HG02798 (cell line): ENCODE data around the gene MBOAT2.
A peak's percentile ranks its signal among the peaks of the same experiment; 100 is the strongest.
"Not testable (repeated sequence)": the region's sequence is repeated elsewhere in the genome, so short reads cannot be mapped to it uniquely, and the experiment has no call there.

ENCODE experiments used
- ATAC-seq: cut with Tn5 transposase; IDR thresholded peaks from one replicate; pipeline ENCODE4 v1.9.1; 2021; ENCODE audit warnings: mild to moderate bottlenecking; ENCODE audit not compliant: unreplicated experiment, poor library complexity

Gene MBOAT2

DNA sequence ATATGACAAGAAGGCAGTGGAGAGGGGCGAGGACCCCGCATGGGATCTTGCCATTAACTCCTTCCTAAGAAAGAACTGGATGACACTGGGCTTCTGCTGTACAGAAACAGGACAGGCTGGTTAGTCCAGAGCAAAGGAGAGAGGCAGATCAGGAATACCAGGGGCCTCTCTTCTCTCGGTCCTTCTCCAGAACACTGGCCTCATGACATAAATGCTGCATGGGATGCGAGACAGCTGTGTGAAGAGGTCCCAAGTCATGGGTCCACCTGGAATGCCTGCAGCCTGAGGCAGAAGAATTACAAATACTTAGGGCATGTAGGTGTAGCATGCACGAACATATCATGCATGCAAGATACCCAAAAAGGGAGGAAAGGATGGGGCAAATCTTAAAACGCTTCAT, 9.1 kb downstream of the MBOAT2 start:
- ATAC-seq: no peak

DNA sequence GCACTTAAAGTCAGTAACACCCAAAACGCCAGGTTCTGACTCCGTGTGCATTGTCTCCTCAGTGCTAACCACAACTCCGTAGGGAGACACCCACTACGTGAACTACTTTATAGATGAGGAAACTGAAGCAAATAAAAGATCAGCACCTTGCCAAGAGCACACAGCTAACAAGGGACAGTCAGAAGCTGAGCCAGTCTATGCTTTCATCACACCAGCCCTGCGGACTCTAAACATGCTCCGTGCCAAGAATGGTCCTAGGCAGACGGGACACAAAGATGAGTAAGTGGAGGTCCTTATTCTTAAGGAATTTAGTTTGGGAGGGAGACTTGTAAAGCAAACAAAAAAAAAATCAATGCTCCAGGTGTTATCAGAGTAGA, 9.6 kb downstream of the MBOAT2 start:
- no peak for ATAC-seq

DNA sequence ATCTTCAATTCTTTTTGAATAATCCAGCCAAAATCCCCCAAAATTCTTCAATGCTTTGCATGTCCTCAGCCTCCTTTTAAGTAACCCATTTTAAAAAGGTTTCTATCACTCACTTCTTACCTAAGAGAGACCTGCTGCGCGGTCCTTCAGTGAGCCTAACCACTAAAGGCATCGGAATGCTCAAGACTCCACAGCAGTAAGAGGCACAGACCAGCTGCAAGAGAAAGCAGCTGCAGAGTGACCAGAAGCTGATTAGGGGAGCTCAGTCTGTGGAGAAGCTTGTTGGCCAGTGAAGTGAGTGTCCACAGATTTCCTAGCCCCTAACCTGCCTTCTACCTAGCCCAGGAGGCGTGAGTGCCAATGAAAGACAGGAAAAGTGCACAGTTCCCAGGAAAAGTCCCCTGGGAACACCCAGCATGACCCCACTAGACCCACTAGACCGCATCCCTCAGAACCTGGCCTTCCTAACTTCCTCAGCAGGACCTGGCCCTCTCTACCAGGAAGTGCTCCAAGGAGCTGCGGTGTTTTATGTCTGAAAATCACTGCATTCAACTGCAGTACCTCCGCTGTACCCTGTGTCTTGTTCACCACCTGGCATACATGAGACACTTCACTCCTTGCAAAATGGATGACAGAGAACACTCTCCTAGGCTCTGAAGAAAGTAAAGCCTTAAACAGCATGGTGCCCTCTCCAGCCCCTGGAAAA, 10.1 kb downstream of the MBOAT2 start:
- no peak for ATAC-seq

DNA sequence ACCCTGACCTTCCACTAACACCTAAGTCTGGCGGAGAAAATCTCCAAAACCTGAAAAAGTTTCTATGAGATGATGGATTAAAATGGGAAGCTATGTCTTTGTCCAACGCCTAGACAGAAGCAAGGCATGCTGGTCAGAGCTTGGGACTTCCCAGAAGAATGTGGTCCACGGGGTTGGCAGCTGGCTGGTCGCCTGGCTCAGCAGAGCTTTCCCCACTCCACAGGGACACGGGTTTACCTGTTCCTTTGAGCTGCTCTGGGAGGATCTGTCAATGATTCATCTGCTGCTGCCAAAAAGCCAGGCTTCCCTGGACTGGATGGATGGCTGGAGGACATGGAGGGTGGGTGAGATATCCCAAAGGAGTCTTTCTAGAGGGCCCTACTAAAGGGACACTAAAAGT, 10.8 kb downstream of the MBOAT2 start:
- no peak for ATAC-seq

DNA sequence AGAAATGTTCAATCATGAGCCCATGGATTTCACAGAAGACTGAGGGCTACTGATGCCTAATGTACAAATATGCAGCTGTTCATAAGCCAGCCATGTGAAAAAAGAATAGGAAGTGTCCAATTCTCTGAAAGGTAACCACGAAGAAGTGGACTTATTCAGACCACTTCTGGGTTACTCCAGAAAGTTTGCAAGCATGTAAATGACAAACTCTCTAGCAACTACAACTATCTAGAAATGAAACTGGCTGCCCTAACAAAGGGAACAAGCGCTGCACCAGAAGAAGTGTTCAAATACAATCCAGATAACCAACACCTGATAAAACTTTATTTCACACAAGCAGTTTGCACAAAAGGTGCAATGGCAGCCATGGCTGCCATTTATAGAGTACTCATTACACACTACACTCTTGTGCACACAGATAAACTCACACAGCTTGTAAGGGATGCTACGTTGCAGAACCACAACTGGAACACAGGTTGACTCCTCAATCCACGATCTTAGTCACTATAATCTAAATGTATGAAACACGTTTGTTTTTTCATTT, 13.9 kb downstream of the MBOAT2 start:
- no peak for ATAC-seq

DNA sequence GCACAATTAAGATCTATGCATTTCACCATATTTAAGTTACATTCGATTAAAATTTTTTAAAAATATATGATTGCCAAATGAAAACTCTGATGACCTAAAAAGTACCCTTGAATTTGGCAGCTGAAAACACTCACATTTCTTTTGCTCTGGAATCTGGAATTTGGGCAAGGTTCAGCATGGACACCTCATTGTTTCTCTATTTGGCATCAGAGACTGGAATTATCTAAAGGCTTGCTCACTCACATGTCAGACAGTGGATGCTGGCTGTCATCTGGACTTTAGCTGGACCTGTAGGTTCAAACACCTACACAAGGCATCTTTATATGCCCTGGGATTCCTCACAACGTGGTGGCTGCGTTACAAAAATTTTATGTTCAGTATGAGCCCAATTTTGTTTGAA, 16.1 kb downstream of the MBOAT2 start:
- ATAC-seq: no peak

DNA sequence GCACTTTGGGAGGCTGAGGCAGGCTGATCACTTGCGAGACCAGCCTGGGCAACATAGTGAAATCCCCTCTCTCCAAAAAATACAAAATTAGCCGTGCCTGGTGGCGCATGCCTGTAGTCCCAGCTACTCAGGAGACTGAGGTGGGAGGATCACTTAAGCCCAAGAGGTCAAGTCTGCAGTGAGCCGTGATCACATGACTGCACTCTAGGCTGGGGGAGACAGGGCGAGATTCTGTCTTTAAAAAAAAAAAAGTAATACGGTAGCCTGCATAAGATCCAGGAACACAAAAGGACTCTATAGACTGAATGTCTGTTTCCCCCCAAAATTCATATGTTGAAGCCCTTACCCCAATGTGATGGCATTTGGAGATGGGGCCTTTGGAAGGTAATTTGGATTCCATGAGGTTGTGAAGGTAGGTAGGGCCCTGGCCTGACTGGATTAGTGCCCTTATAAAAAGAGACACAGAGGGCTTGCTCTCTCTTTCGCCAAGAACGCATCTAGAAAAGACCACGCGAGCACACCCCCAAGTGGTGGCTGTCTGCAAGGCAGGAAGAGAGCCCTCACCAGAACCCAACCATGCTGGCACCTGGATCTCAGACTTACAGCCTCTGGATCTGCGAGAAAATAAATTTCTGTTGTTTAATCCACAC, 17.0 kb downstream of the MBOAT2 start:
- peak; percentile 60 for ATAC-seq

DNA sequence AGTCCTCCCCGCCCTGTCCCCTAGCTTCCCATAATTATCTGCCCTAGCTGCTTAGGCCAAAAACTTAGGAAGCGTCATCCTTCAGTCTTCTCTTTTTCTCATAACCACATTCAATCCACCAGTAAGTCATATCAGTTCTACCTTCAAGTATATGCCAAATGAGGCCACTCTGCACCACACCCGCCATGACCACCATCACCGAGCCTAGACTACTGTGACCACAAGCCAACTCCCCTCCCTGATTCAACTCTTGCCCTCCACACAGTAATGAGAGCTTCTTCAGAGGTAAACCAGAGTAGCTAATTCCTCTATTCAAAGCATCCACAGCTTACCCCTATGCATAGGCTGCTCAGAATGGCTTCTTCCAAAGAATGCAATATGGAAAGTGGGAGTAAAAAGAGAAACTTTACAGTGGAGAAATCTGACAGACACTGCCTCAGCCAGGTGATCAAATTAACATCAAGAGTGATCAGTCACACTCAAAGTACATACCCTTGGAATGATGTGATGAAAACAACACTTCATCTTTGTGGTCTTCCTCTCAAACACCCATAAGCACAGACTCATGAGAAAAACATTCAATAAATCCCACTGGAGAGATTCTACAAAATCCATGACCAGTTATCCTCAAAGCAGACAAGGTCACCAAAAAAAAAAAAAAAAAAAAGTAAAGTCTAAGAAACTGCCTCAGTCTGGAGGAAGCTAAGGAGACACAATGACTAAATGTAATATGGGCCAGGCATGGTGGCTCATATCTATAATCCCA, 17.7 kb downstream of the MBOAT2 start:
- ATAC-seq: no peak

DNA sequence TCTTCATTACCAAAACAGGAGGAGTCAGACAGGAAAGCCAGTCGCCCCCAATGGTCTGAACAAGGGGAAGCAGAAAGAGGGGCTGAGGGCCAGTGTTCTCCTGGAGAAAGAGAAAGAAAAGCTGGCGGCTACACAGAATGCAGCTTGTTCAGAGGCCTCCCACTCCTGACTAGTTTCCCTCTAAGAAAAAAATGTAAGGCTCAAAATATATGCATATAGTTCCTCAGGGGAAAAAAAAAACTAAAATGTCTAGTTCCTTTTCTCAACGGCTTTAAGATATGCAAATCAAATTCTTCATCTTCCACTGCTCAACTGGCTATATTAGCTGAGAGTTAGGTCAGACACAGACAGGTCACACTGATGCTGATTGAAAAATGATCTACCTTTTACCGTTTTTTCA, 18.6 kb downstream of the MBOAT2 start:
- ATAC-seq: no peak

DNA sequence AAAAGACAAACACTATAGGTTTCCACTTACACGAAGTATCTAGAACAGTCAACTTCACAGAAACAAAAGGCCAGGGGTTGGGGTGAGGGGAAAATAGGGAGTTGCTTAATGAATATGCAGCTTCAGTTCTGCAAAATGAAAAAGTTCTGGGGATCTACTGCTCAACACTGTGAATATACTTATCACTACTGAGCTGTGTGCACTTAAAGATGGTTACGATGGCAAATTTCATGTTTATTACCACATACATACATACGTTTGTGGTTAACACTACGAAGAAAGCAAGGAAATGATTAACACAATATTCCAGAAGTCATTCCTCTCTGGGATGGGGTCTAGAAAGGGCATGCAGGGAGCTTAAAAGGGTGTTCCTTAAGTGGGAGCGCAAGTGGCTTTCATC, 19.3 kb downstream of the MBOAT2 start:
- ATAC-seq: no peak

DNA sequence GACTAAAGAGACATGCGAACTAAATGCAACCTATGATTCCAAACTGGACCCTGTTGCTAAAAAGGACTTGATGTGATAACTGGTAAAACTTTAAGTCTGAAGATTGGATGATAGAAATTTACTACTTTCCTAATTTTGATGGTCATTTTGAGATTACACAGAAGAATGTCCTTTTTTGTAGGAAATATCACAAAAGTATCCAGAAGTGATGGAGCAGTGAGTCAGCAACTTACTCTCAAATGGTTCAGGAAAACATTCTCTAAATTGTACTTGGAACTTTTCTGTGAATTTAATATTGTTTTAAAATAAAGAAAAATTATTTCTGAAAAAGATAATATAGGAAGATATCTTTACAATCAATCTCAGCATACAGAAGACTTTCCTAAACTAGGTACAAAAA, 19.9 kb downstream of the MBOAT2 start:
- no peak for ATAC-seq

DNA sequence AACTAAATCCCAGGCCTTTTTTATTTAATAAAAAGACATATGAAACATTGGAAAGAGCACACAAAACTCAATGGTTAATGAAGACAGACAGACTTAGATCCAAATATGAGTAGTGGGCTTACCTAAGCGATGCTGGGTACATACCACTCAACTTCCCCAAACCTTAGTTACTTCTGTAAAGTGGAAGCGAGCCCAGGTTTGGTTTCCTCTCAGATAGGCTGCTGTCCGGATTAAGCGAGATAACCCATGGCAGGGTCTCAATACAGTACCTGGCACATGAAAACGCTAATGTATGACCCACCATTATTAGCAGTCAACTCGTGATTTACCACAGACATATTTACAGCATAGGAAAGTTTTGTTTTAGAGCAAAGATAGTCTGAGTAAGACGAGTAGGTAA, 21.6 kb downstream of the MBOAT2 start:
- no peak for ATAC-seq

DNA sequence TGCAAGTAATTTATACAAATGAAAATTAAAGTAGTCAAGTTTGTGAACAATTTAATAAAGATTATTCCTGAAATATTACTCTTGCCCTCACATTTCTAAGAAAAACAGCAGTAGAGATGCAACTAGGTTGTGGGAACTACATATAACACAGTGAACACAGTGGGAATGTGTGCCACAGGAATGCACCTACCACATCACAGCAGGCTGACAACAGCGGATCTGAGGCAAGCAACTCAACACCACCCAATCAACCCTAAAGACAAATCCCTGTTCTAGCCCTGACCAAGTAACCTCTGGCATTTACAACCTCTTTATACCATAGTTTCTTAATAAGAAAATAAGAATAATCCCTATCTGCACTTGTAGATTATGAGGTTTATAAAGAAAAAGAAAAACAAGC, 23.4 kb downstream of the MBOAT2 start:
- ATAC-seq: no peak

DNA sequence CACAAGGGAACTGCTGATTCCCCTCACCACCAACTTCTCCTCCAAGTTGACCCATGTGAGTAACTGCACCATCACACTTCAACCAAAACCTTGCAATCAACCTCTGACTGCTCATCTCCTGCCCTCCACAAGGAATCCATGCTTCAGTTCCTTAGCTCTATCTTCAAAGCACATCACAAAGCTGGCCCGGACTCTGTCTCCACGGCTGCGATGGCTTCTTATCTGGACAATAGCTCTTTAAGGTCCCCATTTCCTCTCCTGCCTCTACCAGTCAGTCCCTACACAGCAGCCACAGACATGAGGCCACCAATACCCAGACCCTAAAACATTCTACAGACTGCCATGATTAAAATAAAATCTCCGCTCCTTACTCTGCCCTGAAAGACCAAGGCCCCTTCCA, 25.7 kb downstream of the MBOAT2 start:
- ATAC-seq: no peak

DNA sequence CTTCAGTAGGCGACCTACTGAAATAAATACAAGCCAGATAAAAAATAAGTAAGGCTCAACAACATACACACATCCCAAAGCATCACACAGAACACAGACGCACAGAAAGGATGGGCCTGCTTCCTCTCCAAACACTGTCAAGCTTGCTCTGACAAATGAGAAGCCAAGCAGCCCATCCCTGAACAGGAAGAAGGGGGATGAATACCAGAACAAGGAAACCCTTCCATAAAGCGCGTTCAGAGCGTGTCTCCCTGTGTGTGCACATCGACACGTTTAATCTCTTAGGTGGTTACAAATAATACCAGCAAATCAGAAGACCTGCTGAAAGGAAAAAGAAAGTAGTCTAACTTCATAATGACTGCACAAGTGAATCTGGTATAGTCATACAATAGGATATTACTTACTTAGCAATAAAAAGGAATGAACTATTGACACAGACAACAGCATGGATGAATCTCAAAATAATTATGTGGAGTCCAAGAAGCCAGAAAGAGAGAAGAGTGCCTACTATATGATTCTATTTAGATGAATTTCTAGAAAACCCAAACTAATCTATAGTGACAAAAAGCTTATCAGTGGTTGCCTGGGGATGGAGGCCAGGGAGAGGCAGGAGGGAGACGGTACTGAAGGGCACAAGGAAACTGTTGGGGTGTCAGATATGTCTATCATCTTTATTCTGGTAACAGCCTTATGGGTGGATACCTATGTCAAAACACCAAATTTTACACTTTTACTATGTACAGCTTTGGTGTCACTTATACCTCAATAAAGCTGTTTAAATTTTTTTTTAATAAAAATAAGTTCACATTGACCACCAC, 26.8 kb downstream of the MBOAT2 start:
- ATAC-seq: no peak

DNA sequence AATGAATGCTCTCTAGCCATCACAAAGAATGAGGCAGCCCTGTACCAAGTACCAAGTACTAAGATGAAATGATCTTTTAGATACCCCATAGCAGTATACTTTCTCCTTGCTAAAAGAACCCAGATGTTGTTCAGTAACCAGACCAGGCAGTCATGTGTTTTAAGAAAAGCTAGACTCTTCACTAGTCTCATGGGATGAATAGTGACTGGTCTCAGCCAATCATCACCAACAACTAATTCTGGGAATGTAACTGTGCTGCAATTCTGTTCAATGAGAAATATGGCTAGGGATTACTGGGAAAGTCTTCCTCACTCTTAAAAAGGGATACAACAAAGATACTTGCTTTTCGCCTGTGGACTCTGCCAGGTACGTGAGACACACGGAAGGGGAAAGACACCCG, 29.5 kb downstream of the MBOAT2 start:
- no peak for ATAC-seq

DNA sequence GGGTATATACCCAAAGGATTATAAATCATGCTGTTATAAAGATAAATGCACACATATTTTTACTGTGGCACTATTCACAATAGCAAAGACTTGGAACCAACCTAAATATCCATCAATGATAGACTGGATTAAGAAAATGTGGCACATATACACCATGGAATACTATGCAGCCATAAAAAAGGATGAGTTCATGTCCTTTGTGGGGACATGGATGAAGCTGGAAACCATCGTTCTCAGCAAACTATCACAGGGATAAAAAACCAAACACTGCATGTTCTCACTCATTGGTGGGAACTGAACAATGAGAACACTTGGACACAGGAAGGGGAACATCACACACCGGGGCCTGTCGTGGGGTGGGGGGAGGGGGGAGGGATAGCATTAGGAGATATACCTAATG, 30.5 kb downstream of the MBOAT2 start:
- ATAC-seq: not testable (repeated sequence)

DNA sequence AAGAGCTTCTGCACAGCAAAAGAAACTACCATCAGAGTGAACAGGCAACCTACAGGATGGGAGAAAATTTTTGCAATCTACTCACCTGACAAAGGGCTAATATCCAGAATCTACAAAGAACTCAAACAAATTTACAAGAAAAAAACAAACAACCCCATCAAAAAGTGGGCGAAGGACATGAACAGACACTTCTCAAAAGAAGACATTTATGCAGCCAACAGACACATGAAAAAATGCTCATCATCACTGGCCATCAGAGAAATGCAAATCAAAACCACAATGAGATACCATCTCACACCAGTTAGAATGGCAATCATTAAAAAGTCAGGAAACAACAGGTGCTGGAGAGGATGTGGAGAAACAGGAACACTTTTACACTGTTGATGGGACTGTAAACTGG, 30.9 kb downstream of the MBOAT2 start:
- ATAC-seq: not testable (repeated sequence)

DNA sequence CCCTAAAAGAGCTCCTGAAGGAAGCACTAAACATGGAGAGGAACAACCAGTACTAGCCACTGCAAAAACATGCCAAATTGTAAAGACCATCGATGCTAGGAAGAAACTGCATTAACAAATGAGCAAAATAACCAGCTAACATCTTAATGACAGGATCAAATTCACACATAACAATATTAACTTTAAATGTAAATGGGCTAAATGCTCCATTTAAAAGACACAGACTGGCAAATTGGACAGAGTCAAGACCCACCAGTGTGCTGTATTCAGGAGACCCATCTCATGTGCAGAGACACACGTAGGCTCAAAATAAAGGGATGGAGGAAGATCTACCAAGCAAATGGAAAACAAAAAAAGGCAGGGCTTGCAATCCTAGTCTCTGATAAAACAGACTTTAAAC, 34.1 kb downstream of the MBOAT2 start:
- ATAC-seq: not testable (repeated sequence)

DNA sequence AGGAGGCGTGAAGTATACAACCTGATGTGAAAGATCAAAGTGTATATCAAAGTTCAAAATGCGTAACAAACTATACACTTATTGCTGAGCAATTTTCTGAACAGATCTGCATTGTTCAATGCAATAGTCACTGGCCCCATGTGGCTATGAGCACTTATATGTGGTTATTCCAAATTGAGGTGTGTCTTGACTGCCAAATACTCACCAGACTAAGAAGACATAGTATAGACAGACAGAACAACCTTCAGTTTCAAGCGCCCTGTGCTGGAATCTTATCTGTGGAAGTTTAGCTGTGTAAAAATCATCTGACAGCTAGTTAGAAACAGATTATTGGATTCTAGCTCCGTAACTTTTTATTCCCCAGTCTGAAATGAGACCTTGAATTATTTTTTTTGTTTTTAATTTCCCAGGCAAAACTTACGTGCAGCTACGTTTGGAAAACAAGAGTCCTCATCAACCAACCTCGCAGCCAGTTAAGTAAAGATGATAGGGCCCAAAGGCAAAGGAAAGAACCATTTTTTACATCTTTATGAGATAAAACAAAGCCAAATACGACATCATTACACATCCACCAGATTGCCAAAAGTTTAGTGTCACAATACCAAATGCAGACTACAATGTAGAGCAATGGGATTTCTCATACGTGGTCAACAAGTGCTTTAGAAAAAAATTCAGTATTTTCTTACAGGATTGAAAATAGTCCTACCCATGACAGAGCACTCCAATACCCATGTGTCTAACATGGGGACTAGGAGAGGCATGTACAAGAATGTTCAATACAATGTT, 37.2 kb downstream of the MBOAT2 start:
- no peak for ATAC-seq
